Epithelial cell of esophagus (primary cell): ENCODE results near the gene SMAD9.

Experiments
- DNase-seq: peaks from one replicate; pipeline ENCODE4 v3.0.0; 2010; ENCODE audit warnings: low read depth
- H3K4me3 ChIP-seq: 2 replicates; pipeline ENCODE4 v1.5.1; 2011; ENCODE audit warnings: mild to moderate bottlenecking, low read length, control low read depth
- TF ChIP-seq, protein P1 (sequence below): IDR thresholded peaks from 2 replicates; pipeline ENCODE4 v1.5.1; 2011; ENCODE audit warnings: low read depth, mild to moderate bottlenecking, low read length, control low read depth, inconsistent platforms; ENCODE audit not compliant: insufficient read depth; ENCODE audit errors: missing control alignments

Gene SMAD9

DNA sequence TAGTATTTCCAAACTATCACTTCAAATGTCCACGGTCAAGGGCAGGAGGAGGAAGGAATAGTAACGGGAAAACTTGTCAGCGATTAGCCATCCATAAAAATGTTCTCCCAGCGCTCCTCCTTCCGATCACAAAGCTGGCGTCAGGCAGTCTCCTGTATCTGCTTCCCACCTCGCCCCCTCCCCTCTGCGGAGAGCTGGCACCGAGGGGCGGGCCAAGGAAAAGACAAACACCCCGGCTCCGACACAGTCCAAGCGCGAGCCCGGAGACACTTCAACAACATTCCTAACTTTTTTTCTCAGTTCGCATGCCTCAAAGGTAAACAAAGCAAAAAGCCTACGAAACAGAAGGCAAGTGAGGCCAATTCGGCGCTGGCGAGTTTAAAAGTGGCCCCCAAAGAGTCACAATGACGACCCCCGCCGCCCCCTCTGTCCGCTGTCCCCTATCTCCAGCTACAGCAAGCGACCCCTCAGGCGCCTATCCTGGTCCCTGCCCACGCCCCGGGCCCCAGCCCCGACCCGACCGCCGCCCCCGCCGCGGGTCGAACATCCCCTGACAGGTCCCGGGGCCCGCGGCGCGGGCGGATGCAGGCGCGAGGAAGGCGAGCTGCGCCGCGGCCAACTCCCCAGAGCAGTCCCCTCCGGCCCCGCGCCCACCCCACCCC is 736 bp downstream of the SMAD9 start:
- TF ChIP-seq, protein P1, sequence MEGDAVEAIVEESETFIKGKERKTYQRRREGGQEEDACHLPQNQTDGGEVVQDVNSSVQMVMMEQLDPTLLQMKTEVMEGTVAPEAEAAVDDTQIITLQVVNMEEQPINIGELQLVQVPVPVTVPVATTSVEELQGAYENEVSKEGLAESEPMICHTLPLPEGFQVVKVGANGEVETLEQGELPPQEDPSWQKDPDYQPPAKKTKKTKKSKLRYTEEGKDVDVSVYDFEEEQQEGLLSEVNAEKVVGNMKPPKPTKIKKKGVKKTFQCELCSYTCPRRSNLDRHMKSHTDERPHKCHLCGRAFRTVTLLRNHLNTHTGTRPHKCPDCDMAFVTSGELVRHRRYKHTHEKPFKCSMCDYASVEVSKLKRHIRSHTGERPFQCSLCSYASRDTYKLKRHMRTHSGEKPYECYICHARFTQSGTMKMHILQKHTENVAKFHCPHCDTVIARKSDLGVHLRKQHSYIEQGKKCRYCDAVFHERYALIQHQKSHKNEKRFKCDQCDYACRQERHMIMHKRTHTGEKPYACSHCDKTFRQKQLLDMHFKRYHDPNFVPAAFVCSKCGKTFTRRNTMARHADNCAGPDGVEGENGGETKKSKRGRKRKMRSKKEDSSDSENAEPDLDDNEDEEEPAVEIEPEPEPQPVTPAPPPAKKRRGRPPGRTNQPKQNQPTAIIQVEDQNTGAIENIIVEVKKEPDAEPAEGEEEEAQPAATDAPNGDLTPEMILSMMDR: no peak
- peak overlapping the region; percentile 56 for H3K4me3 ChIP-seq
- DNase-seq: no peak

DNA sequence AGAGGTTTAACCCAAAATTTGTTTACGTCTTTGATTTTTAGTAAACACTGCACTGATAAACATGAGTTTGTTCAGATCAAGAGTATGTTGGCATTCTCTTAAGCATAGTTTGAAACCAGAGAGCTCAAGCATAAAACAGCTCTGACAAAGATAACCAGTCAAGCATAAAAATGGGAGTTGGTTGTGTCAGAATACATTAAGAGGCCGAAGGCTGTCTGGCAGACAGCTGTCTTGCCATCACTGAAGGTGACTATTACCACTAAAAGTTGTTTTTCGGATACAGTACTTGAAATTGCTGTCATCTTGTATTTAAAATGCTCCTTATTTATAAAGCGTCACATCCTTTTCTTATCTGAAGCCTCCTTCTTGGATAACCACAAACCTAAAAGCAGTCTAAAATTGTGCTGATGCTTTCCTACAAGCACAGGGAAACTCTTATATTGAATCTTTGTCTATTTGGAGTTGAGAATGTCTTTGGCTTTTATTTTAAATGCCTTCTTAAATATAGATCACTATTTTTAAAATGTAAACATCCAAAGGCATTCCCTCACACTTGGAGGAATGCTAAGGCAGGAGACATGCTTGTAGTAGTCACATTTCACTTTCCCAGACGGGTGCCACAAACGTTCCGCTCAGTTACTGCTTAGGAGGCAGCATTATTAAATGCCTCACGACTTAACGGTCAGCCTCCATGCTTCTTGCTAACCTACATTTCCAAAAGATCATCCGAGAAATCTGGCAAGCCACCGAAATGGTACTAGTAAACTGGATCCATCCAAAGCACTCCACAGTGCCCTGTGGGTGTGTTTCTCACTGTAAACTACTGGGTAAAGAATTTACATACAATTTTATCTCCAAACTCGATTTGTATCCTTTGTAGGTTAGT is 1.5 kb downstream of the SMAD9 start:
- TF ChIP-seq, protein P1: no peak
- DNase-seq: no peak
- H3K4me3 ChIP-seq: peak overlapping the region; percentile 56

DNA sequence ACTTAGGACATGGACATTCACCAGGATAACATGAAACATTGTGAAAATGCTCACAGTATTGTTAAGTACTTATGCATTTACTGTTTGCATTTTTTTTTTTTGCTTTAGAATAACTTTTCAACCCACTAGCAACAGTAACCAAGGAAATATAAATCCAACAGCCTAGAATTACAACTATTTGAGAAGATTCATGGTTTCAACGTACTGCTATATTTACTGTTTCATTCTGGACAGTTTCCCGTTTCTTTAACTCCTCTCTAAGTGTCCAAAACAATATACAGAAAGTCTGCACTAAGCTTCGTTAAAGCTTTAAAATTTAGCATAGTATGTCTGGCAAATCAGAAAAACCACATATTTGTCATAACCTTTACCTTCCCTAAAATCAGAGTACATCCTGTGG is 2.7 kb downstream of the SMAD9 start:
- TF ChIP-seq, protein P1: no peak
- DNase-seq: no peak

DNA sequence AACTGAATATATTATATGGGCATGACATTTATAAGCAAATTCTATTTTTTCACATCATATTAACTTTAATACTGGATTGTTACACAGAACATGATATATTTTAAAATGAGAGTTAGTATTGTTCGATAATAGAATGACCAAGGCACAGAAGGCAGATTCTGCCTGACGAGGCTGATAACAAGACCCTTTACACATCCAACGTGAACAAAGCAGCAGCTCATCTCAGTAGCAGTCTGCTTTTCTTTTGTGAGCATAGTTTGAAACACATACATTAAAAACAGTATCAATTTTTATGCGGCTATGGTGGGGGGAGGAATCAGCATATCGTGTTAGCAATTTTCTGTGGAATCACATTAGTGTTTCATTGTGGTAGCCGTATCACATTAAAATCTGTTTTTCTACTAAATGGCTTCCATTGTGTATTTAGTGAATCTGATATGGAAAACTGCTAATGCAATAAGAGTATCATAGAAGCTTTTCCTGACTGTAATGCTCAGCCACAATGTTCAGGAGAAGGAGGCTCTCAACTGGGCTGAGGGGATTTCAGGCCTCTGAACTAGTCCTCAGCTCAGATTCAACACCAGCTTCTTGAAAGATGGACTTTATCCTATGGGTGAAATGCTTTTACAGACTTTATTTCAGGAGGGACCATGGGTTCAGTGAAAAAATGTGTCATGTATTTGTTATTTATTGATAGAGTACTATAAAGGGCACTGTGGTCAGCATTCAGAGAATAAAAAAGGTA is 4.0 kb downstream of the SMAD9 start:
- TF ChIP-seq, protein P1: no peak
- H3K4me3 ChIP-seq: no peak overlapping the region
- DNase-seq: no peak

More for the DNA sequence above, 2.7 kb downstream of the SMAD9 start:
- no peak overlapping the region for H3K4me3 ChIP-seq

DNA sequence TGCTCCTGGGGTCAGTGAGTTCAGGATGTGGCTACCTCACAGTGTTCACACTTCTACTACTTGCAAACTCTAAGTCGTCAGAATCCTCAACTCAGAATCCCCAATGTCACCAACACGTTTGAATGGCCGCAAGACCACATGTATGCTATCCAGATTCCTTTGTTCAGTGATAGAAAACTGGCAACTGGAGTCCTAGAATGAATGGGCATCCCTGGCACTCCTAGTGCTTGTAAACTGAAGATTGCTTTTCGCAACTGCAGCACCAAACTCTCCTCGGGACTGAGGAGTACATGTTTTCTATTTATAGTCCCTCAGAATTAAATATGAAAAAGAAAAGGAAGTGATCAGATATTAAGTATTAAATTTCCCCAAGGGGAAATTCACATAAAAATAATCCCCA is 4.9 kb downstream of the SMAD9 start:
- TF ChIP-seq, protein P1: no peak
- DNase-seq: no peak
- no peak overlapping the region for H3K4me3 ChIP-seq

DNA sequence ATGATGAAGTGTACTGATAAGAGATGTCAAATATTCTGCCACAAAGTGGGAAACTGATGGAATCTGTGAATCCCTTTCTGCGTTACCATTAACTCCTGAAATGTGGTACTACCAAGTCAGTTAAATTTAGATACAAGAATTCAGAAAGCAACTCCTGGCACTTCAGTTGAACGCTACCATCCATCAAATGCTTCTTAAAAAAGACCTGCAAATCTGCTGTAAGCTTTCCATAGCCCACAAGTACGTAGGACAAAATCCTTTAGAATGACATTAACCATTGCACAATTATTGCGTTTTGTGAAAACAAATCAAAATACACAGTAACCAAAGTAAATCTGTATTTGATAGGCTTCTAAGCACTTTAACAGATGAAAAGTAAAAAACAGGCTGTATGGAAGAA is 5.4 kb downstream of the SMAD9 start:
- no peak overlapping the region for H3K4me3 ChIP-seq
- no peak for DNase-seq
- TF ChIP-seq, protein P1: no peak
